Keratinocyte (primary cell): ENCODE results near the gene GSTA5. TPM values are rescaled to one million over a fixed set of nuclear protein-coding genes. Genes with fewer than 3 reads are reported as not detected.
"Not testable (repeated sequence)": the region's sequence is repeated elsewhere in the genome, so short reads cannot be mapped to it uniquely, and the experiment has no call there.

ENCODE experiments used
- DNase-seq: peaks from one replicate; pipeline ENCODE4 v3.0.0-alpha.2; 2011; ENCODE audit warnings: low read depth, missing footprints, low spot score
- FAIRE-seq: peaks from 2 replicates; lab custom pipeline; 2011; peaks lifted over from hg19 to GRCh38; lab: Jason Lieb, UNC
- H2AFZ ChIP-seq: 2 replicates; pipeline ENCODE4 v1.6.0; 2012; ENCODE audit warnings: low read length, control low read depth, inconsistent platforms; ENCODE audit not compliant: control insufficient read depth
- H3K27ac ChIP-seq: 2 replicates; pipeline ENCODE4 v1.5.1; 2011; ENCODE audit warnings: low read length; ENCODE audit not compliant: control insufficient read depth, insufficient read depth
- H3K27me3 ChIP-seq: 3 replicates; pipeline ENCODE4 v1.6.0; 2011; ENCODE audit warnings: low read length; ENCODE audit not compliant: control insufficient read depth, insufficient read depth; ENCODE audit errors: extremely low read depth
- H3K36me3 ChIP-seq, 2 experiments: 2 replicates in 1 of 2; 3 replicates in 1 of 2; pipeline ENCODE4 v1.5.1; 2011; ENCODE audit warnings: low read length in 2 of 2, mild to moderate bottlenecking in 1 of 2; ENCODE audit not compliant: control insufficient read depth in 2 of 2, insufficient read depth in 2 of 2; ENCODE audit errors: extremely low read depth in 1 of 2
- H3K4me1 ChIP-seq: 3 replicates; pipeline ENCODE4 v1.5.1; 2011; ENCODE audit warnings: low read length; ENCODE audit not compliant: control insufficient read depth, insufficient read depth; ENCODE audit errors: extremely low read depth
- H3K4me2 ChIP-seq: 3 replicates; pipeline ENCODE4 v1.6.0; 2011; ENCODE audit warnings: low read depth, low read length; ENCODE audit not compliant: control insufficient read depth, insufficient read depth; ENCODE audit errors: extremely low read depth
- H3K4me3 ChIP-seq, 3 experiments: fragments of 200-600 bp in 1 of 3; sonication (generic) in 1 of 3; 2 replicates in 2 of 3; 3 replicates in 1 of 3; pipeline ENCODE4 v1.5.1; 2011 to 2016; ENCODE audit warnings: low read length in 3 of 3, mild to moderate bottlenecking in 3 of 3, control low read depth in 2 of 3, inconsistent platforms in 1 of 3, low read depth in 1 of 3, mixed read lengths in 1 of 3, mixed run types in 1 of 3, moderate library complexity in 1 of 3; ENCODE audit not compliant: control insufficient read depth in 2 of 3, insufficient read depth in 2 of 3; ENCODE audit errors: extremely low read depth in 1 of 3
- H3K79me2 ChIP-seq: 2 replicates; pipeline ENCODE4 v1.6.0; 2012; ENCODE audit warnings: low read length; ENCODE audit not compliant: control insufficient read depth, insufficient read depth
- H3K9ac ChIP-seq: 3 replicates; pipeline ENCODE4 v1.6.0; 2011; ENCODE audit warnings: low read length; ENCODE audit not compliant: control insufficient read depth, insufficient read depth; ENCODE audit errors: extremely low read depth
- H3K9me1 ChIP-seq: 3 replicates; pipeline ENCODE4 v1.6.0; 2011; ENCODE audit warnings: low read length; ENCODE audit not compliant: control insufficient read depth, insufficient read depth; ENCODE audit errors: extremely low read depth
- H3K9me3 ChIP-seq: 2 replicates; pipeline ENCODE4 v1.5.1; 2012; ENCODE audit warnings: low read depth, low read length; ENCODE audit not compliant: control insufficient read depth
- H4K20me1 ChIP-seq: 3 replicates; pipeline ENCODE4 v1.6.0; 2011; ENCODE audit warnings: low read length; ENCODE audit not compliant: control insufficient read depth, insufficient read depth; ENCODE audit errors: extremely low read depth
- EZH2 ChIP-seq: IDR thresholded peaks from one replicate; pipeline ENCODE4 v1.6.1; 2012; ENCODE audit warnings: inconsistent platforms, mild to moderate bottlenecking, low read length, moderate library complexity
- dilution Hi-C: fragments of 300-500 bp; cut with MboI; formaldehyde crosslinking; loops from one replicate; pipeline ENCODE4 v1.7.0; 2020; ENCODE audit warnings: low sequenced_read_pairs; ENCODE audit not compliant: extremely low pct_ligation_motif_present
- polyA plus RNA-seq, 5 experiments: library from polyadenylated mRNA; depleted of rRNA in 3 of 5; stranded (reverse) in 3 of 5; stranded (forward) in 1 of 5; unstranded in 1 of 5; fragments of >200 nt; gene quantifications; 1 replicate in 1 of 5; 2 replicates in 3 of 5; 3 replicates in 1 of 5; pipeline versions ENCODE4 v1.2.1 to v1.2.3, GENCODE V29; 2011 to 2012; ENCODE audit warnings: missing spikeins in 2 of 5, low read depth in 1 of 5, low replicate concordance in 1 of 5
- TF ChIP-seq, protein P1 (sequence below), 3 experiments: IDR thresholded peaks in 1 of 3; conservative IDR thresholded peaks in 1 of 3; optimal IDR thresholded peaks in 1 of 3; 2 replicates in 2 of 3; 3 replicates in 1 of 3; pipeline versions ENCODE3 to v1.5.1; 2011; ENCODE audit warnings: low read length in 3 of 3, mild to moderate bottlenecking in 3 of 3, moderate library complexity in 2 of 3, control low read depth in 1 of 3, inconsistent platforms in 1 of 3; ENCODE audit not compliant: insufficient read depth in 2 of 3; ENCODE audit errors: extremely low read depth in 1 of 3

GSTA5 gene
- polyA plus RNA-seq, 1 donor (not counting 4 experiments of a cell fraction or from before 2014, with no cell fraction given) = not detected

DNA sequence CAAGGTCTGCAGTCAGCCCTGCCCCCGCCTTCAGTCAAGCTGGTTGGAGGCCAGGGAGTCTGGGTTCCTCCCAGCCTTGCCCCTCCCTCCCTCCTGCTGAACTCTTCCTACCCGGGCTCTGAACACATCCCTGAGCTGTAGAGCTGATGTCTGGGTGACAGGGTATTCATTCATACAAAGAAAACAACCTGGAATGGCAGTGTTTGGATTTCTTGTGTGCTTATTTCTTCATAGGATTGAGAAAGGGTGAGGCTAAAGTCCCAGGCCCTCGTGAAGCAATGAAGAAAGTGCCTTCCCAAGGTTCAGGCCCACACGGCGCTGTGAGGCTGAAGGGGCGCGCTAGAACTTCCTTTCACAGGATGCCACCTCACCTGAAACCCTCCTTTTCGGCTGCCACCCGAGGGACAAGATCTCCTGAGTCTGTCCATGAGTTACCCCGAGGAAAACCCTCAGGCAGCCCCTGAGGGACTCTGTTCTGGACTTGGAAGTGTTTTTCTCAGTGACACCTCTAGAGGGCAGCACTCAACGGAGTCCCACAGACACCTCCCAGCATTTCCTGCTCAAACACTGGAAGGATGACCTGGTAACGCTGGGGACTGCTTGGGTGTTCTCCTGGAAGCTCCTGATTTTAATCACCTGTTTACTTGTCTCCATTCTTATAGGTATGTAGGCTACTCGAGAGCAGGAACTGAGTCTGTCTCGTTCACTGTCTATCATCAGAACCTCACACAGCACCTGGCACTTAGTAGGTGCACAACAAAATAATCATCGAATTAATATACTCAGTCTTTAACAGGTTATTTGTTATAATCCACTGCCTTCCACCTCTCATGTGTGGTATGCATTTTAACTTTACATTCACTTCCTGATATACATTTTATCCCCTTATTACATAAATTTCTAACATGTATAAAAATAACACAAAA lies 25.2 kb downstream of the GSTA5 start:
- TF ChIP-seq, protein P1, sequence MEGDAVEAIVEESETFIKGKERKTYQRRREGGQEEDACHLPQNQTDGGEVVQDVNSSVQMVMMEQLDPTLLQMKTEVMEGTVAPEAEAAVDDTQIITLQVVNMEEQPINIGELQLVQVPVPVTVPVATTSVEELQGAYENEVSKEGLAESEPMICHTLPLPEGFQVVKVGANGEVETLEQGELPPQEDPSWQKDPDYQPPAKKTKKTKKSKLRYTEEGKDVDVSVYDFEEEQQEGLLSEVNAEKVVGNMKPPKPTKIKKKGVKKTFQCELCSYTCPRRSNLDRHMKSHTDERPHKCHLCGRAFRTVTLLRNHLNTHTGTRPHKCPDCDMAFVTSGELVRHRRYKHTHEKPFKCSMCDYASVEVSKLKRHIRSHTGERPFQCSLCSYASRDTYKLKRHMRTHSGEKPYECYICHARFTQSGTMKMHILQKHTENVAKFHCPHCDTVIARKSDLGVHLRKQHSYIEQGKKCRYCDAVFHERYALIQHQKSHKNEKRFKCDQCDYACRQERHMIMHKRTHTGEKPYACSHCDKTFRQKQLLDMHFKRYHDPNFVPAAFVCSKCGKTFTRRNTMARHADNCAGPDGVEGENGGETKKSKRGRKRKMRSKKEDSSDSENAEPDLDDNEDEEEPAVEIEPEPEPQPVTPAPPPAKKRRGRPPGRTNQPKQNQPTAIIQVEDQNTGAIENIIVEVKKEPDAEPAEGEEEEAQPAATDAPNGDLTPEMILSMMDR (optimal IDR thresholded peaks at IDR 0.05 in 1 of 3, IDR thresholded peaks at IDR 0.05 in 1 of 3, conservative IDR thresholded peaks at IDR 0.05 in 1 of 3; ENCODE audit: extremely low read depth in 1 of 3, insufficient read depth in 2 of 3, low read length in 3 of 3) = peak; percentile 57 to 62 (median 60)
- no peak for TF ChIP-seq EZH2
- Histone ChIP-seq H3K9me1 (no peaks in the 10 kb centered on the region), H3K36me3 (no peaks in the 10 kb centered on the region), H3K4me3 (no peak overlapping the region), H3K9me3 (no peaks in the 10 kb centered on the region), H3K27me3 (no peaks in the 10 kb centered on the region), H4K20me1 (no peaks in the 10 kb centered on the region), H3K79me2 (no peaks in the 10 kb centered on the region), H3K4me2 (no peak overlapping the region), H2AFZ (no peak overlapping the region), H3K27ac (no peak overlapping the region), H3K4me1 (no peaks in the 10 kb centered on the region), H3K9ac (no peak overlapping the region)
- FAIRE-seq (peak; percentile 57), DNase-seq (no peak)
- dilution Hi-C loops = no loop called here

DNA sequence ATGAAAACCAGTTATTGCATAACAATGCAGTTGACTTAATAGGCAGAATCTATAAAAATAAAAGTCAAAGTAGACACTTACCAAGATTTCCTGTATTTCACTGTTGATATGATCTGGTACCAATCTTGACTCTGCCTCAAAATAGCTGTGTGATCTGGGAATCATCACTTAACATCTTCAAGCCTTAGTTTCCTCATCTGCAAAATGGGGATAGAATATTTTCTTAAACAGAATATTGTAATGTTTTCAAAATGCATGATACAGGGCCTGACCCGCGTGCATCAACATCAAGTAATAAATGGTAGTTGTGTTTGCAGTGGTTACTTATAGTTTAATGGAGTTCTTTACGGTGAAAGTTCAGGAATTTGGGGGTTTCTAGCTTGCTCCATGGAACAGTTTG lies 26.1 kb downstream of the GSTA5 start:
- H3K36me3 ChIP-seq, FAIRE-seq, dilution Hi-C loops, H3K27me3 ChIP-seq, H2AFZ ChIP-seq, H4K20me1 ChIP-seq, H3K4me3 ChIP-seq, H3K27ac ChIP-seq, H3K79me2 ChIP-seq, H3K4me1 ChIP-seq, DNase-seq, H3K9me3 ChIP-seq, H3K9ac ChIP-seq, H3K4me2 ChIP-seq, H3K9me1 ChIP-seq: not testable (repeated sequence)

DNA sequence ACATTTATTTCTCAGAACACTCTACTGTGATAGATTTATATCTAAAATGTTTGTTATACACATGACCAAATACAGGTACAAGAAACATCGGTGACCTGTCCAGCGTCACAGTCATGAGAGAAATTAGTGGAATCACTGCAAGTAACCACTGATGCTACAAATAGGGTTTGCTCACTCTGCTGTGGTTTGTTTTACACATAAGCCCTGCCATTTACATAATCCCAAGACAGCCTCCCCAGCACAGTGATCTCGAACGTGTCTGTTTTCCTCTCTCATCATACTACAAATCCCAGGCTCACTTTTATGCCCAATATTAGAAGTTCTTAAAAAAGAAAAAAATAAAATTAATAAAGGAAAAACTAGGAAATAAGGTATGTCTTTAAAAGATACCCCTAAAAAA lies 30.8 kb downstream of the GSTA5 start:
- H3K36me3 ChIP-seq = not testable (repeated sequence)

More for the DNA sequence above, 30.8 kb downstream of the GSTA5 start:
- H2AFZ ChIP-seq, H3K79me2 ChIP-seq, H3K4me1 ChIP-seq, H3K27me3 ChIP-seq, DNase-seq, H4K20me1 ChIP-seq, H3K9me1 ChIP-seq, dilution Hi-C loops, H3K9me3 ChIP-seq, H3K4me3 ChIP-seq, H3K9ac ChIP-seq, FAIRE-seq, H3K27ac ChIP-seq, H3K4me2 ChIP-seq: not testable (repeated sequence)
